NCI-H446 treated with DMSO at 0.1 percent for 48 hours (cell line): ENCODE data around the gene NRXN3.

Experiments
- DNase-seq: peaks from one replicate; lab custom pipeline; 2025; lab: John Stamatoyannopoulos, UW

Gene NRXN3

GRCh38 chr14:79896009-79896408 is 1725.8 kb downstream of the NRXN3 start:
- no peak for DNase-seq

- no peak for DNase-seq
Measured at GRCh38 chr14:79899610-79900009, 1729.4 kb downstream of the NRXN3 start.

- no peak for DNase-seq
Measured at GRCh38 chr14:79904497-79904896, 1734.3 kb downstream of the NRXN3 start.

GRCh38 chr14:79906994-79907393 is 1736.8 kb downstream of the NRXN3 start:
- DNase-seq, result no peak

GRCh38 chr14:79910086-79910485 is 1739.9 kb downstream of the NRXN3 start:
- no peak for DNase-seq

- DNase-seq, result no peak
Measured at GRCh38 chr14:79911744-79912143, 1741.6 kb downstream of the NRXN3 start.

- no peak for DNase-seq
Measured at GRCh38 chr14:79914595-79914994, 1744.4 kb downstream of the NRXN3 start.

- DNase-seq, result peak; percentile 19
Measured at GRCh38 chr14:79915406-79915805, 1745.2 kb downstream of the NRXN3 start.

- no peak for DNase-seq
Measured at GRCh38 chr14:79916281-79916680, 1746.1 kb downstream of the NRXN3 start.

GRCh38 chr14:79916892-79917291 is 1746.7 kb downstream of the NRXN3 start:
- no peak for DNase-seq
